Esophagus squamous epithelium (tissue), 4 donors: ENCODE results near the gene PGLYRP3.

Experiments
- POLR2A ChIP-seq, 4 donors: fragments of 450-650 bp; IDR thresholded peaks; one replicate each; pipeline ENCODE4 v1.6.1; 2017; ENCODE audit warnings: antibody characterized with exemption in 4 of 4, mild to moderate bottlenecking in 4 of 4, moderate library complexity in 3 of 4
- TF ChIP-seq, protein P1 (sequence below), 6 experiments: fragments of 450-650 bp in 4 of 6; fragments of 200-600 bp in 2 of 6; sonication (generic) in 2 of 6; IDR thresholded peaks; one replicate each; pipeline ENCODE4 v1.5.1; 2016 to 2019; ENCODE audit warnings: antibody characterized with exemption in 6 of 6, mild to moderate bottlenecking in 4 of 6, moderate library complexity in 4 of 6

- TF ChIP-seq POLR2A (IDR thresholded peaks at IDR 0.05): no peak
- TF ChIP-seq, protein P1, sequence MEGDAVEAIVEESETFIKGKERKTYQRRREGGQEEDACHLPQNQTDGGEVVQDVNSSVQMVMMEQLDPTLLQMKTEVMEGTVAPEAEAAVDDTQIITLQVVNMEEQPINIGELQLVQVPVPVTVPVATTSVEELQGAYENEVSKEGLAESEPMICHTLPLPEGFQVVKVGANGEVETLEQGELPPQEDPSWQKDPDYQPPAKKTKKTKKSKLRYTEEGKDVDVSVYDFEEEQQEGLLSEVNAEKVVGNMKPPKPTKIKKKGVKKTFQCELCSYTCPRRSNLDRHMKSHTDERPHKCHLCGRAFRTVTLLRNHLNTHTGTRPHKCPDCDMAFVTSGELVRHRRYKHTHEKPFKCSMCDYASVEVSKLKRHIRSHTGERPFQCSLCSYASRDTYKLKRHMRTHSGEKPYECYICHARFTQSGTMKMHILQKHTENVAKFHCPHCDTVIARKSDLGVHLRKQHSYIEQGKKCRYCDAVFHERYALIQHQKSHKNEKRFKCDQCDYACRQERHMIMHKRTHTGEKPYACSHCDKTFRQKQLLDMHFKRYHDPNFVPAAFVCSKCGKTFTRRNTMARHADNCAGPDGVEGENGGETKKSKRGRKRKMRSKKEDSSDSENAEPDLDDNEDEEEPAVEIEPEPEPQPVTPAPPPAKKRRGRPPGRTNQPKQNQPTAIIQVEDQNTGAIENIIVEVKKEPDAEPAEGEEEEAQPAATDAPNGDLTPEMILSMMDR (IDR thresholded peaks at IDR 0.05): no peak
Observed at GRCh38 chr1:153309441-153309840, 3.3 kb downstream of the PGLYRP3 start.
